TTC549 (cell line): ENCODE results near the gene MXD4.

Experiments
- FAIRE-seq: peaks from 2 replicates; lab custom pipeline; 2012; peaks lifted over from hg19 to GRCh38; lab: Jason Lieb, UNC

The MXD4 gene

DNA sequence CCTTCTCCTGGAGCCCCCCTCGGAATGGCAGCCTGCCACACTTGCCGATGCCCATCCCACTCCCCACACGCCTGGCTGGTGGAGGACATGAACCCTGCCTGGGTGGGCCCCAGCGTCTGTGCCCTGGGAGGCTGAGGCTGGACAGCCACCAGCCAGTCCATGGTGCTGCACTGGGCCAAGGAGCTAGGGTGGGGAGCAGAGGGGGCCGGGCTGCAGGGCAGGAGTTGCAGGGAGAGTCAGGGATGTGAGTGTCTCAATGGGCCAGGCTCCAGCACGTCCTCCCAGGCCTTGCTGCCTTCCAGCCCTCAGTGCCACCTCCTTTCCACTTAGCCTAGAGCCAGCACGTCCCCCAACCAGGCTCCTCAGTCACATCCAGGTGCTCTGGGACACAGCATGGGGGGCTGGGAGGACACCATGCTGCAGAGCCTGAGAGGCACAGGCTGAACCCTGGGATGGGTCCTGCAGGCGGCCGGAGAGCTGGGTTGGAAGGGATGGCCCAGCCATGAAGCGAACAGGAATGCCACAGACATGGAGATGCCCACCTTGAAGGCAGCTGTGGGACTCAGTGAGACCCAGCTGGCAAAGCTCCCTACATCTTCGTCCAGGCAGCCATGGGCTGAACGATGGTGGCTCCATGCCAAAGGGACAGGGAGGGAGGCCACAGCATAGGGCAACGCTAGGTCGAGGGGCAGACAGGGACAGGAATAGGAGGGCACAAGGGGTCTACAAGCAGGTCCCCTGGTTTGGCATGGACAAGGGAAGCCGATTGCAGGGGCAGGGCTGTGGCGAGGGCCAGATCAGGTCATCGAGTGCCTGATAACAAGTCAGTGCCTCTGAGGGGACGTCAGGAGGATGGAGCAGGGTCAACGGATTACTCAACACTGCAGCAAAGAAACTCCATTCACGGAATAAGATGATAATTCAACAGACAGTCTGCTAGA lies 30.1 kb upstream of the MXD4 start:
- FAIRE-seq: no peak

DNA sequence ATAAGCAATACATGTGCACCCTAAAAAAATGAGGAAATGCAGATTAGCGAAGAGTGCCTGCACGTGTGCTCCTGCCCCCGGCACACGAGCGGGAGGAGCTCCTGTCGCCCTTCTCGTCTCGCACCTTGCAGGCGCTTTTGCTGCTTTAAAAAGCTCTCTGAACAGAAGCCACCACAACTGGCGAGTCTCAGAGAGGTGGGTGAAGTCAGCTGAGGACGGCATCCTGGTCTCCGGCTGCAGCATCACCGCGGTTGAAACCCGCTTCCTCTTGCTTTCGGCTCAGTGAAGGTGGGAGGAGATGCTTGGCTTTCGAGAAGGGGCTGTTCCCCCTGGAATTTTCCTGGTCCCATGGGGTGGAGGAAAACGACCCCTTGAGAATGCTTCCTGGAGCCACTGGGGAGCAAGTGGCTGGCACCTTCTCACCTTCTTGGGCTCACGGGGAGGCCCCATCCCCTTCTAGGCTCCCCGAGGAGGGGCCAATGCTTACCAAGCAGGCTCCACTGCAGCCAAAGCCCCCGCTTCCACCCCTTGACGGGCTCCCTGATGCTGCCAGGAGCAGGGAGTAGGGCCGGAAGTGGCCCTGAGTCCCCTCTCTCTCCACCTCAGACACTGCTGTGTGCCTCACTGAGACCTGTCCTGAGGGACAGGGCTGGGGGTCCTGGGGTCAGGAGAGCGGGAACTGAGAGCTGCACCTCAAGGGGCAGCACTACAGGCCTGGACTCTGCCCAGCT lies 29.2 kb upstream of the MXD4 start:
- no peak for FAIRE-seq

DNA sequence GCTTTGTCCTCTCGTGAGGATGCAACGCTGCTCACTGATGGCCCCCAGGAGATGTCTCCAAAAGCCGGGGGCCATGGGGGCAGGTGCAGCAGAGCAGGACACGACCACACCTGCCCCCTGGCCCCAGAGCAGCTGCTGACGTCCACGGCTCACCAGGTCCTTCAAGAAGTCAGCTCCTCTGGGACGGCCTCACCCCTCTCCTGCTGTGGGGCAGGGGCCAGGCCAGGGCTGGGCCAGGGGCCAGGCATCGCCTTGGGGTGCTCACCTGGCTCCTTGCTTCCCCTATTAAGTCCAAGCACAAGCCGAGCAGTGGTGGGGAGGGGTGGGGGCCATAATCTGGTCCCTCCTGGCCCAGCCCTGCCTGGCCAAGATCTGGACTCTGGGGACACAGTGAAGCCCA lies 28.6 kb upstream of the MXD4 start:
- no peak for FAIRE-seq

DNA sequence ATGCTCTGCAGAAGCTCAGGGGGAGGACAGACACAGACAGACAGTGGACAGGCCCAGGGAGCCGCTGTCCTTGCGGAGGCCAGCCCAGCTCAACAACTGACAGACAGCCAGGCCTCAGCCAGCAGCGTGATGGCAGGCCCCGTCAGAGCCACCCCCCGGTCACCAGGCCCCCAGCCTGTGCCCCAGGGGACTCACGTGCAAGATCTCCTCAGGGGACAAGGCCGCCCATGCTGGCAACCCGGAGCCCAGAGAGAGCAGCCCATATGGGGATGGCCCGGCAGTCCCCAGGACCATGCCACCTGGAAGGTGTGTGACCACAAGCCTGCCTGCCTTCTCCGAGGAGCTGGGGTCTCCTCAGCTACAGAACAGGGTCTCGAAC lies 28.0 kb upstream of the MXD4 start:
- no peak for FAIRE-seq

DNA sequence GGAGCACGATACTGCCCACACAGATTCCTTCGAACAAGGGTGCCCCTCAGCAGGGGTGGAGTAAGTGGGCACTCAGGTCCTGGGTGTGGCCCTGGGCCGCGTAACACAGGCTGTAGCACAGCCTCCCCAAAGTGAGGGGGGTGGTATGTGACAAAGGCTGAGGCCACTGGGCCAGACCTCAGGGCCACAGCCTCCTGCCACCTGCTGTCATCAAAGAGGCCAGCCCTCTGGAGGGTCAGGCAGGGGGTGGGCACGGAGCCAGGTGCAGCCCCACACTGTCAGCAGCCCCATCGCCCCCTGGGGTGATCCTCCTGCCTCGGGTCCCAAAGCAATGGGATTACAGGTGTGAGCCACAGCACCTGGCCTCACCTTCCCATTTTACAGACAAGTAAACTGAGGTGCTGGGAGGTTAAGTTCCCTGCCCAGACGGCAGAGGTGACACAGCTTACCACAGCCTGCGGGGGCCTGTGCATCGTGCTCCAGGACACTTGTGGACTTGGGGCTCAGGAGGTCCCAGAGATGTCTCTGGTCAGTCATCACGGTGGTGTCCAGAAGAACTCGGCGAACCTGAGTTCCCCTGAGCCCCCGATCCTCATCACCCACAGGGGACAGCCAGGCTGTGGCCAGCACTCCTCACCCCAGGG lies 27.5 kb upstream of the MXD4 start:
- no peak for FAIRE-seq

DNA sequence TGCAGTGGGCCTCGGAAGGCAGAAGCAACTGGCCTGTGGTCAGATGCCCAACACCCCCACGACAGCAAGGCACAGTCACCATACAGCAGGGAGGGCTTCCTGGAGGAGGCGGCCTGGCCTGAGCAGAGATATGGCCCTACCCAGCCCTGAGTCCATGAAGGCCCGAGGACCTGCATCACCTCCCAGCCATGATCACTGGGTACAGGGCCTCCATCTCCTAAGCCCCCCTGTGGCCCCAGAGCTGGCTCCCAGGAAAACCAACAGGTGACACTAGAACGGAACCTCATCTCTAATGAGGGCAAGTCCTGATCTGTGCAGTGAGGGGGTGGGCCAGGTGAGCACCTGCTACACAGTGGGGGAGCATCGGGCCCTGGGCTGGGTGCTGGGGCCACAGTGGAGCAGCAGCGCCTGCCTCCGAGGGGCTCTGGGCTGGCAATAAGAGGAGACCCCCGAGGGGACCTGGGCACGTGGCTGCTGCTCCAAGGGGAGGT lies 26.2 kb upstream of the MXD4 start:
- no peak for FAIRE-seq

DNA sequence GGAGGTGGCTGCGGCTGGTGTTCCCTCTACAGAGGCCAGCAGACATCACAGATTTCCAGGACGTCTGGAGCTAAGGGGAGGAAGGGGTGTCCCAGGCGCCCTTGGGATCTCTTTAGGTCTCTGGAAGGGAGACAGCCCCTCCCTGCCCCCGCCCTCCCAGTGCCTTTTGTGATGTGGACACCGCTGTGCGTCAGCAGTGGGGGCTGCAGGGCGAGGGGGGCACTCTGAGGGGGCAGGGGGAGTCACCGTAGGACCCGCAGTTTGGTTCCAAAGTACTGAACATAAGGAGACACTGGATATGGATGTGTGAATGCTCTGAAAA lies 25.6 kb upstream of the MXD4 start:
- FAIRE-seq: no peak

DNA sequence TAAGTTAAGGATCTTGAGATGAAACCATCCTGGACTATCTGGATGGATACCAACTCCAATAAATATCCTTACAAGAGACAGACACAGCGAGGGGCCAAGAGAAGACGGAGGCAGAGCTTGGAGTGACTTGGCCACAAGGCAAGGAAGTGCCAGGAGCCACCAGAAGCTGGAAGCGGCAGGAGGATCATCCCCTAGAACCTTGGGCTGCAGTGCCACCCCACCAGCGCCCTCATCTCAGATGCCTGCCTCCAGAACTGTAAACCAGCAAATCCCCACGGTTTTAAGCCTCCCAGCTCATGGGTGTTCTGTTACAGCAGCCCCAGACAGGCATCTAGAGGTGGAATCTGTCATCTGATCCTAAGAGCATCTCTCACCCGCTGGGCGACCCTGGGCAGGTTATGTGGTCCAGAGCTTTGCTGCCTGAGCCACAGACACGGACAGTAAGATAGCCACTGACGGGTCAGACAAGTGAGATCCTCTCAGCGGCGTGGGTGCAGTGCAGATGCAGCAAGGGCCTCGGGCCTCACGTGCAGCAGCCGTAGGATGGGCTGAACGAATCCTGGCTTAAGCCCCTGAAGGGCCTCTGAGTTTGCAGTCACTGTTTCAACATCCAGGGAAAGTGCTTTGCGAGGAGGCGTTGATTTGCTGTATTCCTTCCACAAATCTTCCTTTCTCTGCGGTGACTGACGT lies 25.1 kb upstream of the MXD4 start:
- FAIRE-seq: no peak

DNA sequence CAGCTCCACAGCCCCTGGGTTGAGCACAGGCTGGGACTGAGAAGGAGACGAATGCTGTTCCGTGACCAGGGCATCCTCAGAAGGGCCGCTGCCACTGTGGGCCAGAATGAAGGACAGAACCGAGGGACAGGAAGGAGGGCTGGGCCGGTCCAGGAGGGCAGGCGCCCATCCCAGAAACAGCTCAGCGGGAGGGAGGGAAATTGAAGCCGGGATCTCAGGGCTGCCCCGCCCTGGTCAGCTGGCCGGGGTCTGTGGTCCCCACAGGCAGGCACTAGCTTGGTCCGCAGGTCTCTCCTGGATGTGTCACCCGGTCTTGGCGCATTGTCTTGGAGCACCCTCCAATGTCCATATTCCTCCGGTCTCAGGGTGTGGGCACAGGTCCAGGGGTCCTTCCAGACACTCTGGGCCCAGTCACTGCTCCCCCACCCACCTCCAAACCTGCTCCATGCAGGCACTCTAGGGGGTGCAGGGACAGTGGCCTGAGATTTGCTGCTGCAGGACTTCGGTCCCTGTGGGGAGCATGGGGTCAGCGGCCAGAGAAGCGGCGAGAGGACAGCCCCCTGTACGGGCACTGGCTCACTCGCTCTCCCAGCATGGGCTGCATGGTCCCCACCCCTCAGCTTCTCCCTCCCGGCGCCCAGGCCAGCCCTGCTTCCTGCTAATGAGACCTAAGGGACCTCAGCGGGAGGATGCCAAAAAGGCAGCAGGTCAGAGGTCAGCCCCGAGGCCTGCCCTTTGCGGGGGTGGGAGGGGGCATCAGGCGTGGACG lies 23.9 kb upstream of the MXD4 start:
- no peak for FAIRE-seq

DNA sequence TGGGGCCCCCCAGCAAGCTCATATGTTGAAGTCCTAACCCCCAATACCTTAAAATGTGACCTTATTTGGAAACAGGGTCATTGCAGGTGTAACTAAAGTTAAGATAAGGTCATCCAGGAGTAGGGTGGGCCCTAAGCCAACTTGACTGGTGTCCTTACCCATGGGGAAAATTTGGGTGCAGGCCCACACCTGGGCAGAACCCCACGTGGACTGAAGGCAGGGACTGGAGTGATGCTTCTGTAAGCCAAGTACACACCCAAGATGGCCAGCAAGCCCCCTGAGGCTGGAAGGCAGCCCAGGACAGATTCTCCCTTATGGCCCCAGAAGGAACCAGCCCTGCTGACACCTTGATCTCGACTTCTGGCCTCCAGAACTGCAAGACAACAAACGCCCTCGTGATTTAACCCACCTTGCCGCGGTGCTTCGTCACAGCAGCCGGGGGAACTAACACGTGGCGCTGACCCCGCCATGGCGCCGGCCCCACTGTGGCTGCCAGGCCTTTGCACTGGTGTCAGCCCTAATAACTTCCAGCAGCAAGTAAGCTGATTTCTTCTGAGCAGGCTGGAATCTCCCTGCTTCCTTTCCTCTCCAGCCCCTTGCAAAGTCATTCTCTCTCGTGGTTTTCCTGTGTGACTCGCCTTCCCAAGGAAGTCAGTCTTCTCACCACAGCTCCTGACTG lies 23.2 kb upstream of the MXD4 start:
- FAIRE-seq: no peak

DNA sequence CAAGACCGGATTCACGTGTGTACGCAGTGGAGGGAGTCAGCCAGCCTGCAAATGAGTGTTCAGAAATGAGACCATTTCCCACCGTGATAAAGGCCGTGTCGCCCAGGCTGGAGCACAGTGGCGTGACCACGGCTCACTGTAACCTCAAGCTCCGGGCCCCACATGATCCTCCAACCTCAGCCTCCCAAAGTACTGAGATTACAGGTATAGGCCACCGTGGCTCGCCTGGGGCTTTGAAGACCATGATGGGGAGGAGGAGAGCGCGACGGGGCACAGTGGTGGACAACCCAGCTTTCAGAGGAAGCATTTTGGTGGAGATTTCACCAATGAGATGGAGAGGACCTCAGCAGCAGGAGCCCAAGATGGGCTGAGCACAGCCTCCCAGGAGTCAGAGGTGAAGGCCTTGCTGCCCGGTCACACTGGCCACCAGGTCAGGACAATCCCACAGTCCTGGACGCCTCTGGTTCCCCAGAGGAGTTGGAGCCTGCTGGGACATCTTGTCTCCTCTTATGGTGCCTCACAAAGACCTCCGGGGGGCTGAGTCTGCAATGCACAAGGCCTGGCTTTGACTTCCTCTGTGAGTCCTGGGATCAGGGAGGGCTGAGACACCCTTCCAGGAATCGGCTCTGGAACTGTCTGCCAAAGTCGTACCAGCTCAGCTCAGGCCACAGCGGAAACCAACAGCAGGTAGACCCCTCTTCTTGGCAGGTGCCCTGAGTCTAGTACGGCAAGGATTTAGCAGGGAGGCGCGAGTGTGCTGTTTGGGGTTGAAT lies 22.4 kb upstream of the MXD4 start:
- FAIRE-seq: no peak

DNA sequence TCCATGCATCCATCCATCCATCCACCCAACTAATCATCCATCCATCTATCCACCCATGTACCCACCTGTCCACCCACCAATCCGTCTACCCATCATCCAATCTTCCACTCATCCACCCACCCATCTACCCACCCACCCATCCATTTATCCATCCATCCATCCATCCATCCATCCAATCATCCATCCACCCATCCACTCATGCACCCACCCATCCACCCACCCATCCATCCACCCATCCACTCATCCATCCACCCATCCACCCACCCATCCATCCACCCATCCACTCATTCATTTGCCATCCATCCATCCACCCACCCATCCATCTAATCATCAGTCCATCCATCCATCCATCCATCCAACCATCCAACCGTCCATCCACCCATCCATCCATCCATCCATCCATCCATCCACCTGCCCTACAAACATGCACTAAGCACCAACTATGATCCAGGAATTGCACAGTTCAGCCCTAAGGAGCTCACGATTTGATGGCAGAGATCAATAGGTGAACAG lies 21.3 kb upstream of the MXD4 start:
- FAIRE-seq: no peak

DNA sequence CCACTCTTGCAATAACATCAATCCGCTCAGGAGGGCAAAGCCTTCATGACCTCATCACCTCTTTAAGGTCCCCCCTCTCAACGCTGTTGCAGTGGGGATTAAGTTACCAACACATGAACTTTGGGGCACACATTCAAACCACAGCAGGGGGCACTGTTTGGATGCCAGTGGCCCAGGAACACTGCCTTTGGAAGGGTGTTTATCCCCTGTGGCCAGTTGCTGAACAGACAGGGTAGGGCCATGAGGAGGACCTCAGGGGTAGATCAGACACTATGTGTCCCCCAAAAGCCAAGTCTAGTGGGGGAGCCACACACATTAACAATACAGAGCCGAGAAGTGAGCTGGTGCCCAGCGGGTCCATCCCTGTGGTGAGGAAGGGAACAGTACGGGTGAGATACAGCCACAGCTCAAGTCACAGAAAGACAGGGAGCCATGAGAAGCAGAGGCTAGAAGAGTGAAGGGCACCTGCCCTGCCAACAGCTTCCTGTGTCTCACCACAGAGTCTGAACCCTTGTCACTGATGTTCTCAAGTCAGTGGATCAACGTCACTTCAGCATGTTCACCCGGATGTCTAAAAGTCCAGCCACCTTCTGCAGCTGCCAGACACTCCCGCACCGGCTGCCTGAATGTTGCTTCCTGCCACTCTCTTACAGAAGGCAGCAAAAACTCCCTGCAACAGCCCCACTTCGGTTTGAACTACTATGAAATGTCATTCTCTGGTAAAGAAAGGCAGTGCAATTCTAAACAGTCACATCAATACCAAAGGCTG lies 19.9 kb upstream of the MXD4 start:
- FAIRE-seq: no peak

DNA sequence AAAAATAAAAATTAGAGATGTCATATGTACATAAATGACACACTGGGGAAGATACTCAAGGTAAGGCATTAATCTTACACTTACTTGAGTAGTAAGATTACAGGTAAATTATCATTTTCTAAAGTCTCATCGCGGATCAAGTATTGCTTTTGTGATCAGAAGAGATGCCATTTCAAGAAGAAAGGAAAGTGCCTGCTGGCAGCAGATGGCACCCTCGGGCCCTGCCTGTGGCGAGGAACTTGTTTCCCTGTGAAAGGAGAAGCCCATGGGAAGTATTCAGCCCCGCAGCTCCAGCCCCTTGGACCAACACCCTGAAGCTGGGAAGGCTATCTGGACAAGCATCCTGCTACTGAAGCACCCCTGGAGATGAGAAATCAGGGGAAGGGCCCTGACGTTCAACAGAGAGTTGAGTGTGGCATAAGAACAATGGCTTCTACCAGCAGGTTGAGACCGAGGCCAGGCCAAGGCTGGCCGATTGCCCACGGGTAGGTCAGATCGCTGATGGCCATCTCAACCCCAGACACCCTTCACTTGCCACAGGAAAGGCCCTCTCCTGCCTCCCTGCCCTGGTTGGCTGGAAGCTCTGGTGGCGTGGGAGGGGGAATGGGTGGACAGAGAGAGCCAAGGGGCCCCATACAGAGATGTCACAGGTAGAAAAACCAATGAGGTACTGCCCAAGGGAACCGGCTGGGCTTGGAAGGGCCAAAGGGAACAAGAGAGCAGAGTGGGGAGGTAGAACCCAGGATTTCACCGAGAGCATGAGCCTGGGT lies 18.8 kb upstream of the MXD4 start:
- FAIRE-seq: no peak

DNA sequence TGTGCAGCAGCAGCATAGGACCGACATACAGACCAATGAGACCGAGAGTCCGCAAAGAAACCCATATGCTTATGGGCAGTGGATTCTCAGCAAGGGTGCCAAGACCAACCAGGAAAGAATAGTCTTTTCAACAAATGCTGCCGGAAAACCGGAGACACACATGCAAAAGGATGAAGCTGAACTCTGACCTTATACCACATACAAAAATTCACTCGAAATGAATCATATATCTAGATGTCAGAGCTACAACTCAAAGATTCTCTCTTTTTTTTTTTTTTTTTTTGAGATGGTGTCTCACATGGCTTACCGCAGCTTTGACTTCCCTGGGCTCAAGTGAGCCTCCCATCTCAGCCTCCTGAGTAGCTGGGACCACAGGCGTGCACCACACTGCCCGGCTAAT lies 16.0 kb upstream of the MXD4 start:
- no peak for FAIRE-seq

DNA sequence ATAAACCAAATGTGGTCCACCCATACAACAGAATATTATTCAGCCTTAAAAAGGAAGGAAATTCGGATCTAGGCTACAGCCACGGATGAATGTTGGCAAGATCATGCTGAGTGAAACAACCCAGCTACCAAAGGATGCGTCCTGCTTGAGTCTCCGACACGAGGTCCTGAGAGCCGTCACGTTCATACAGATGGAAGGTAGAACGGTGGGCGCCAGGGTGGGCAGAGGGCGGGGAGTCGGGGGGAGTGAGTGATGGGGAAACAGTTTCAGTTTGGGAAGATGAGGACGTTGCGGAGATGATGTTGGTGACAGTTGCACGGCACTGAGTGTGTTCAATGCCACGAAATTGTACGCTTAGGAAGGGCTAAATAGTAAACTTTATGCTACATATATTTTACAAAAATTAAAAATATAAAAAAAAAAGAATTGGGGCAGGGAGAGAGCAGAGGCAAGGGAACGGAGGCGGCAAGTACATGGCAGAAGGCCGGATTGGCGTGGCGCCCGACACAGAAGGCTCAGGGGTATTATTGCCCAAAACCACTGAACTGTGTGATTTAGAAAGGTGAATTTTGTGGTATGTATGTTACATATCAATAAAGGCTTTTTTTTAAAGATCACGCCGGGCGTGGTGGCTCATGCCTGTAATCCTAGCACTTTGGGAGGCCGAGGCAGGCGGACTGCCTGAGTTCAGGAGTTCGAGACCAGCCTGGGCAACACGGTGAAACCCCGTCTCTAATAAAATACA lies 14.8 kb upstream of the MXD4 start:
- no peak for FAIRE-seq

DNA sequence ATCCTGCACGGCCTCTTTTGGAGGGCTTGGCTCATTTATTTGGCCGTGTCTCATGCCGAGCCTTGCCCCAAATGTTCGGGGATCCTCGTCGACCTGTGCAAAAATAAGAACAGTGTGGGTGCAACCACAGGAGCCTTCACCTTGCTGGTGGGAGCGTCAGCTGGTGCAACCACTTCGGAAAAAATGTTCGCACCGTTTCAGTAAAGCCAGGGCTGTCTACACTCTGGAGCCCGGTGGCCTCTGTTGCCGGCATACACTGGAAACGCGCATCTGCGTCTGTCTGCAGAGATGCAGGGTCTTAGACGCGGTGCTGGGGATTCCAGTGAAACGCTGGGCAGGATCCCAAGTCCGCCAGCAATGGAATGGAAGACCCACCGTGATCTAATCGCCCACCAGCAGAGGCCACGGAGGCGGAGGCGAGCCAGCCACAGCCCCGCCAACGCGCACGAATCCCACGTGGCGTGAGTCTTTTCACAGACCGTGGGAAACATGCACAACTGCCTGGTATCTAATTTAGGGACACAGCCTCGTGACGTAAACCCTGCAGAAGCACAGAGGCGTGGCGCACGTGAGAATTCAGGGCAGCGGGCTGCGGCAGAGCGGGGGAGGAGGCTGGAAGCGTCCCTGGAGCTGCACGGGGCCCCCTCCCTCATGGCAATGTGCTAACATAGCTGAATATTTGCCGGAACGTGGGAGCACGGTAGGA lies 13.8 kb upstream of the MXD4 start:
- FAIRE-seq: no peak
